GM23248 (cell line): ENCODE results near the gene THSD7A.

Experiments
- EZH2 ChIP-seq: fragments of 200-600 bp; sonication (generic); IDR thresholded peaks from 2 replicates; pipeline ENCODE4 v1.6.1; 2018; ENCODE audit warnings: antibody characterized with exemption, mild to moderate bottlenecking; ENCODE audit not compliant: insufficient read depth, poor library complexity, severe bottlenecking
- EZH2phosphoT487 ChIP-seq: fragments of 200-600 bp; sonication (generic); IDR thresholded peaks from 2 replicates; pipeline ENCODE4 v1.6.1; 2018; ENCODE audit warnings: antibody characterized with exemption, moderate library complexity, mild to moderate bottlenecking, low read depth; ENCODE audit not compliant: insufficient read depth

DNA sequence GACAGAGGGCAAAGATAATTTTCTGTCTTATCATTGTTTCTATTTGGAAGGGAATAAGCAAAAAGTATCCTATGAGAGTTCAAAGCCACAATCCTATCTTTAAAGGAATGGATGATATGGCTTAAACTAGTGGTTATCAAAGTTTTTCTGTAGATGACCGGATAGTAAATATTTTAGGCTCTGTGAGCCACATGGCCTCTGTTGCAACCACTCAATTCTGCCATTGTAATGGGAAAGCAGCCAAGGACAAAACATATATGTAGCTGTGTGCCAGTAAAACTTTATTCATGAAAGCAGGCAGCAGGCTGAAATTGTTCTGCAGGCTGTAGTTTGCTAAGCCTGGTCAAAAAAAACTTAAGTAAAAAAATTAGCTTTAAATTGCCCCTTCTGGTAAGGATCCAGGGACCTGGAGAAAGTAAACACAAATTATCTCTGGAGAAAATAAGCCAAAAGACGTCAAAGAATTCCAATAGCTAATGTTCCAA, 73.3 kb downstream of the THSD7A start:
- TF ChIP-seq EZH2 = no peak
- TF ChIP-seq EZH2phosphoT487 = no peak
